ENCODE measurements around the gene NEDD8. TPM values are rescaled to one million over a fixed set of nuclear protein-coding genes. Genes with fewer than 3 reads are reported as not detected.
A peak's percentile ranks its signal among the peaks of the same experiment; 100 is the strongest.

Gene NEDD8
- total RNA-seq, 2 donors from 2014 or later: 28.7 to 77.6 TPM

DNA sequence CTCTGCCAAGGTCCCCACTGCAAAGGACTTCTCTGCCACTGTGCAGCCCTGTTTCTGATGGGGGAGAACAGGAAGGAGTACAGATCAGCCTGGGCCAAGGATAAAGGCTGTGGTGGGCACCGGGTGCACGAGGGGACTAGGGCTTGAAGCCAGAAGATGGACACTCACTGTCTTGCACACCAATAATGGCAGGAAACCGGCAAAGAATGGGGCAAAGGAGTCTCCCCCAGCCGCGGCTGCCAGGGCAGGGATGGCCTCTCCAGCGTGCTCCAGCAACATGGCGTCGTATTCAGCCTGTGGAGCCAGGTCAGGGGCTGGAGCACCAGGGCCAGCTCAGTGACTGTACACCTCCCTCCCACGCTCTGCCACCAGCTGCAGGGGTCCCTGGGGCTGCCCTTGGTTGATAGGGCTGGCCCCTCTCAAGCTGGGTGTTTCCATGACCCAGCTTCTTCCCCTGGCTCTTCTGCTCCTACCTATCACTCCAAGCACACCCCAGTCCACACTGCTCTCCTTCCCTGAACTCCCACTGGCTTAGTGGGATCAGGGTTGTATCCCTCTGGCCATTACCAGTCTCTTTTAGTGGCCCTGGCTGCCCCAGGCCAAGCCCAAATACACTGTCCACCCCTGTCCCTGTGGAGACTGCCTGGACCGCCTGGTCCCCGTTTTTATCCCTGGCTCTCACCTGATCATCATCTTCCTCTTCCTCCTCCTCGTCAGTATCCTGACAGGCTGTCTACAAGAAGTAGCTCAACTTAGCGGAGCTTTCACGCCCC lies 49.9 kb downstream of the NEDD8 start:
- H3K36me3 ChIP-seq (replicated peaks in 1 of 2; ENCODE audit: insufficient read depth in 1 of 2, low read depth in 2 of 2): peaks cover 14 to 36% of the 10 kb centered on the region in 2 donors
- DNase-seq: no peak
- TF ChIP-seq CTCF (IDR thresholded peaks at IDR 0.05) (no peak), POLR2A (IDR thresholded peaks at IDR 0.05) (no peak)
- intact Hi-C loops (cut with DNase I): no loop called here
- ATAC-seq: no peak
- 86 to 90% methylated on average over 10 to 14 of the region's 14 CpGs for WGBS, 2 donors
- H3K4me3 ChIP-seq: no peak overlapping the region
- H3K27ac ChIP-seq: no peak overlapping the region
- peaks cover 5% of the 10 kb centered on the region for H3K4me1 ChIP-seq
- no peaks in the 10 kb centered on the region for H3K27me3 ChIP-seq
- H3K9me3 ChIP-seq: no peaks in the 10 kb centered on the region

GRCh38 chr14:24181371-24182077 lies 50.6 kb downstream of the NEDD8 start:
- ATAC-seq (no peak), DNase-seq (no peak)
- Histone ChIP-seq H3K9me3 (no peaks in the 10 kb centered on the region), H3K4me1 (no peaks in the 10 kb centered on the region), H3K4me3 (no peak overlapping the region), H3K27me3 (no peaks in the 10 kb centered on the region), H3K27ac (no peak overlapping the region), H3K36me3 (replicated peaks in 1 of 2; ENCODE audit: insufficient read depth in 1 of 2, low read depth in 2 of 2) (peaks cover 14 to 36% of the 10 kb centered on the region in 2 donors)
- 76 to 88% methylated on average over 8 to 19 of the region's 19 CpGs for WGBS, 2 donors
- intact Hi-C loops (cut with DNase I): no loop called here
- no peak for TF ChIP-seq POLR2A (IDR thresholded peaks at IDR 0.05)

DNA sequence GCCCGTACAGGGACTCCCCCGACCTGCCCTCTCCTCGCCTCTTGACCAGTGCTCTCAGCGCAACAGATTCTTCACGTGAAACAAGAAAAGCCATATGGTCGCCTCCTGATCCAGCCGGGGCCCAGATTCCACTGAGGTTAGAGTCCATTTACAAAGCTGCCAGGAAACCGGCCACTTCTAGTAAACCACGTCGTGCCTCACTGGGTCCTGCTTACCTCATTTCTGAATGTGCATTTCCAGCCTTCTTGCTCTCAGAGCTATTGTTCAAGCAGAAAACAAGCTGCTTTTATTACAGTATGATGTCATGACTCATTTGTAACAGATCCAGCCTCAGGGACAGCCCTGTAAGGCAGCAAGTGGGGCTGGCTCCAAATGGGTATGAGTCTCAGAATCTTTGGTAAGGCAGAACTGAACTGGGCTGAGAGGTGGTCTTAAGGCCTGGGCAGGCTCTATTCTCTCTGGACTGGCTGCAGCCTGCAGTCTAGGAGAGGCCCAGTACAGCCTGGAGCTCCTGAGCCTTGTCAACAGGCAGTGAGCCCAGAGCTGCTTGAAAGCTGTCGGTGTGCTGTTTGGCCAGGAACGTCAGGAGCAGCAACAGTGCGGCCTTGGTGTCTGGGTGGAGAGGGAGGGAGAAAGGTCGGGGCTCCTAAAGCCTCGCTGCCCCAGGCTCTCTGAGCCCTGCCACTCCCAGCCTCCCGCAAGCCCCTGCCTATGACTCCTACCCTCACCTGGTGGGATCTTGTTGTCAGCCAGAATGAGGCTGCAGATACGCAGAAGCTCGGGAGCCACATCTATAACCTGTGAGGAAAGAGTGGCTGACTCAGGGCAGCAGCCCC lies 52.0 kb downstream of the NEDD8 start:
- H3K9me3 ChIP-seq: no peaks in the 10 kb centered on the region
- intact Hi-C loops (cut with DNase I): no loop called here
- WGBS, 2 donors: 76 to 81% methylated on average over 10 to 18 of the region's 18 CpGs
- H3K4me1 ChIP-seq: no peaks in the 10 kb centered on the region
- no peak for TF ChIP-seq CTCF (IDR thresholded peaks at IDR 0.05)
- TF ChIP-seq POLR2A (IDR thresholded peaks at IDR 0.05): no peak
- no peaks in the 10 kb centered on the region for H3K27me3 ChIP-seq
- no peak overlapping the region for H3K4me3 ChIP-seq
- peak in 1 of 4 donors; percentile 48 for DNase-seq
- ATAC-seq: peak; percentile 36
- H3K36me3 ChIP-seq (replicated peaks in 1 of 2; ENCODE audit: insufficient read depth in 1 of 2, low read depth in 2 of 2): peaks cover 14 to 36% of the 10 kb centered on the region in 2 donors
- H3K27ac ChIP-seq: peak overlapping the region in 1 of 4 donors; percentile 40

GRCh38 chr14:24179294-24179960 lies 52.7 kb downstream of the NEDD8 start:
- intact Hi-C loops (cut with DNase I): no loop called here
- no peaks in the 10 kb centered on the region for H3K4me1 ChIP-seq
- TF ChIP-seq POLR2A (IDR thresholded peaks at IDR 0.05) (no peak), CTCF (IDR thresholded peaks at IDR 0.05) (no peak)
- no peaks in the 10 kb centered on the region for H3K27me3 ChIP-seq
- H3K36me3 ChIP-seq (replicated peaks in 1 of 2; ENCODE audit: insufficient read depth in 1 of 2, low read depth in 2 of 2): peaks cover 14 to 33% of the 10 kb centered on the region in 2 donors
- DNase-seq (no peak), ATAC-seq (no peak)
- H3K4me3 ChIP-seq: no peak overlapping the region
- H3K27ac ChIP-seq: peak overlapping the region in 1 of 4 donors; percentile 40
- WGBS, 2 donors: 84 to 96% methylated on average over 12 to 14 of the region's 14 CpGs
- no peaks in the 10 kb centered on the region for H3K9me3 ChIP-seq
